A549 (cell line): Measurements from ENCODE around the gene B3GALT6.

Experiments
- CBX2 ChIP-seq: fragments of 200-600 bp; sonication (generic); IDR thresholded peaks from 2 replicates; pipeline ENCODE4 v1.6.1; 2016; ENCODE audit warnings: low read depth, mild to moderate bottlenecking, borderline replicate concordance
- CTCF ChIP-seq: fragments of >200 bp; sonication (Bioruptor Twin); formaldehyde crosslinking; IDR thresholded peaks from 3 replicates; pipeline ENCODE4 v1.5.1; 2016
- ELK1 ChIP-seq: fragments of 150-350 bp; IDR thresholded peaks from 2 replicates; pipeline ENCODE4 v1.6.1; 2014; ENCODE audit warnings: low read depth, mild to moderate bottlenecking, low read length
- HDAC2 ChIP-seq: fragments of 200-600 bp; sonication (generic); IDR thresholded peaks from 2 replicates; pipeline ENCODE4 v1.6.1; 2016
- JUN ChIP-seq, 2 experiments: fragments of >200 bp; sonication (Bioruptor Twin); formaldehyde crosslinking; IDR thresholded peaks; 2 replicates in 1 of 2; 3 replicates in 1 of 2; pipeline ENCODE4 v1.6.1; 2016 to 2017
- SMC3 ChIP-seq: fragments of >200 bp; sonication (Bioruptor Twin); formaldehyde crosslinking; IDR thresholded peaks from 3 replicates; pipeline ENCODE4 v1.6.1; 2018; ENCODE audit warnings: inconsistent platforms

- TF ChIP-seq CTCF (no peak), HDAC2 (no peak), SMC3 (no peak), ELK1 (no peak), JUN (IDR thresholded peaks at IDR 0.05) (no peak), CBX2 (no peak)
Measured at GRCh38 chr1:1199961-1200875, 31.8 kb upstream of the B3GALT6 start.
